PC-3 (cell line): ENCODE data around the gene ZNF750. TPM values are rescaled to one million over a fixed set of nuclear protein-coding genes. Genes with fewer than 3 reads are reported as not detected.

Source experiments
- ATAC-seq: fragments of 200-7000 bp; cut with Tn5 transposase; 2 replicates; pipeline ENCODE4 v1.9.1; 2020; ENCODE audit warnings: mild to moderate bottlenecking, moderate library complexity
- BruUV-seq: library from RNA; stranded (reverse); fragments of 400-500 nt; replicated peaks from 2 replicates; lab custom pipeline; 2021; lab: Mats Ljungman, UMichigan
- CTCF ChIA-PET: fragments of 300-600 bp; sonication (Branson Sonifier 250); formaldehyde crosslinking; loops from one replicate; lab custom pipeline; 2022; ENCODE audit warnings: antibody characterized with exemption; lab: Charles Lee
- POLR2A ChIA-PET: fragments of 300-600 bp; sonication (Branson Sonifier 250); formaldehyde crosslinking; loops from one replicate; lab custom pipeline; 2022; ENCODE audit warnings: antibody characterized with exemption; ENCODE audit not compliant: unreplicated experiment; lab: Charles Lee
- DNase-seq: peaks from one replicate; pipeline ENCODE4 v3.0.0-alpha.2; 2015
- H2AFZ ChIP-seq: fragments of 300-600 bp; sonication (generic); 2 replicates; pipeline ENCODE4 v1.6.0; 2016; ENCODE audit warnings: antibody characterized with exemption, low read length
- H3F3A ChIP-seq: fragments of 300-600 bp; sonication (generic); one replicate; pipeline ENCODE4 v1.6.0; 2017; ENCODE audit warnings: antibody characterized with exemption, low read length, control low read depth, mild to moderate bottlenecking; ENCODE audit not compliant: unreplicated experiment
- H3K27ac ChIP-seq: fragments of 300-600 bp; sonication (generic); 2 replicates; pipeline ENCODE4 v1.5.1; 2016; ENCODE audit warnings: mild to moderate bottlenecking, low read length
- H3K27me3 ChIP-seq: fragments of 300-600 bp; sonication (generic); 2 replicates; pipeline ENCODE4 v1.6.1; 2016; ENCODE audit warnings: low read length, mixed read lengths
- H3K36me3 ChIP-seq: fragments of 300-600 bp; sonication (generic); 2 replicates; pipeline ENCODE4 v1.6.1; 2016; ENCODE audit warnings: low read depth, mixed run types, low read length, mixed read lengths
- H3K4me1 ChIP-seq: fragments of 300-600 bp; sonication (generic); 2 replicates; pipeline ENCODE4 v1.5.1; 2016; ENCODE audit warnings: low read length; ENCODE audit not compliant: insufficient read depth
- H3K4me2 ChIP-seq: fragments of 300-600 bp; sonication (generic); 2 replicates; pipeline ENCODE4 v1.6.0; 2016; ENCODE audit warnings: low read length
- H3K4me3 ChIP-seq: fragments of 300-600 bp; sonication (generic); 2 replicates; pipeline ENCODE4 v1.5.1; 2016; ENCODE audit warnings: mild to moderate bottlenecking, low read length, mixed read lengths
- H3K79me2 ChIP-seq: fragments of 300-600 bp; sonication (generic); 2 replicates; pipeline ENCODE4 v1.6.1; 2017; ENCODE audit warnings: low read length, mixed read lengths
- H3K9ac ChIP-seq: fragments of 300-600 bp; sonication (generic); 2 replicates; pipeline ENCODE4 v1.6.0; 2016; ENCODE audit warnings: mild to moderate bottlenecking, low read length
- H3K9me2 ChIP-seq: fragments of 300-600 bp; sonication (generic); replicated peaks from 2 replicates; pipeline ENCODE4 v1.6.1; 2016; ENCODE audit warnings: mixed run types, low read length, mixed read lengths
- H3K9me3 ChIP-seq: fragments of 300-600 bp; sonication (generic); 2 replicates; pipeline ENCODE4 v1.6.1; 2016; ENCODE audit warnings: low read length, mixed read lengths
- H4K20me1 ChIP-seq: fragments of 300-600 bp; sonication (generic); 2 replicates; pipeline ENCODE4 v1.6.1; 2016; ENCODE audit warnings: low read length, mixed read lengths
- EZH2 ChIP-seq: fragments of 300-600 bp; sonication (generic); IDR thresholded peaks from one replicate; pipeline ENCODE4 v1.6.1; 2017; ENCODE audit warnings: antibody characterized with exemption, mild to moderate bottlenecking, low read length; ENCODE audit not compliant: unreplicated experiment
- EZH2phosphoT487 ChIP-seq: fragments of 300-600 bp; sonication (generic); IDR thresholded peaks from 2 replicates; pipeline ENCODE4 v1.6.1; 2018; ENCODE audit warnings: mild to moderate bottlenecking, antibody characterized with exemption, low read length, borderline replicate concordance
- intact Hi-C: fragments of 100-400 bp; cut with micrococcal nuclease; formaldehyde crosslinking; loops from 2 replicates; pipeline ENCODE4 v1.9.0; 2023
- total RNA-seq: library from RNA; depleted of rRNA; stranded (reverse); fragments of >200 nt; gene quantifications from 2 replicates; pipeline ENCODE4 v1.2.3, GENCODE V29; 2014
- TF ChIP-seq, protein P1 (sequence below): fragments of 300-600 bp; sonication (generic); conservative IDR thresholded peaks from 2 replicates; pipeline ENCODE4 v1.5.1; 2017; ENCODE audit warnings: antibody characterized with exemption, low read depth, mild to moderate bottlenecking, low read length

ZNF750 gene
- total RNA-seq, 1 experiment from 2014 or later: not detected

GRCh38 chr17:82874011-82874835 is 34.4 kb upstream of the ZNF750 start:
- Histone ChIP-seq H3K4me3 (no peak overlapping the region), H3F3A (no peaks in the 10 kb centered on the region), H3K9me2 (no peaks in the 10 kb centered on the region), H2AFZ (no peak overlapping the region), H3K9ac (peak overlapping the region; percentile 21; the same call in 1 of the 2 replicates), H3K4me1 (peaks cover 27% of the 10 kb centered on the region), H3K27ac (peak overlapping the region; percentile 58), H3K36me3 (no peaks in the 10 kb centered on the region; the same call in 1 of the 2 replicates), H3K79me2 (peaks cover 4% of the 10 kb centered on the region; the same call in 1 of the 2 replicates), H3K9me3 (no peaks in the 10 kb centered on the region), H3K27me3 (no peaks in the 10 kb centered on the region), H3K4me2 (peak overlapping the region; percentile 35; the same call in 1 of the 2 replicates), H4K20me1 (no peaks in the 10 kb centered on the region)
- intact Hi-C loops: no loop called here
- TF ChIP-seq, protein P1, sequence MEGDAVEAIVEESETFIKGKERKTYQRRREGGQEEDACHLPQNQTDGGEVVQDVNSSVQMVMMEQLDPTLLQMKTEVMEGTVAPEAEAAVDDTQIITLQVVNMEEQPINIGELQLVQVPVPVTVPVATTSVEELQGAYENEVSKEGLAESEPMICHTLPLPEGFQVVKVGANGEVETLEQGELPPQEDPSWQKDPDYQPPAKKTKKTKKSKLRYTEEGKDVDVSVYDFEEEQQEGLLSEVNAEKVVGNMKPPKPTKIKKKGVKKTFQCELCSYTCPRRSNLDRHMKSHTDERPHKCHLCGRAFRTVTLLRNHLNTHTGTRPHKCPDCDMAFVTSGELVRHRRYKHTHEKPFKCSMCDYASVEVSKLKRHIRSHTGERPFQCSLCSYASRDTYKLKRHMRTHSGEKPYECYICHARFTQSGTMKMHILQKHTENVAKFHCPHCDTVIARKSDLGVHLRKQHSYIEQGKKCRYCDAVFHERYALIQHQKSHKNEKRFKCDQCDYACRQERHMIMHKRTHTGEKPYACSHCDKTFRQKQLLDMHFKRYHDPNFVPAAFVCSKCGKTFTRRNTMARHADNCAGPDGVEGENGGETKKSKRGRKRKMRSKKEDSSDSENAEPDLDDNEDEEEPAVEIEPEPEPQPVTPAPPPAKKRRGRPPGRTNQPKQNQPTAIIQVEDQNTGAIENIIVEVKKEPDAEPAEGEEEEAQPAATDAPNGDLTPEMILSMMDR: no peak
- TF ChIP-seq EZH2 (no peak), EZH2phosphoT487 (no peak)
- ATAC-seq (no peak), DNase-seq (peak; percentile 77)
- ChIA-PET POLR2A (no interaction called here), CTCF (no interaction called here)
- no TSS peak for BruUV-seq

- no peaks in the 10 kb centered on the region for H3F3A ChIP-seq
- ChIA-PET CTCF (no interaction called here), POLR2A (no interaction called here)
- H3K9me2 ChIP-seq: no peaks in the 10 kb centered on the region
- DNase-seq (no peak), ATAC-seq (no peak)
- intact Hi-C loops: no loop called here
- peaks cover 4% of the 10 kb centered on the region; the same call in 1 of the 2 replicates for H3K79me2 ChIP-seq
- BruUV-seq: no TSS peak
- H3K4me3 ChIP-seq: no peak overlapping the region
- TF ChIP-seq, protein P1: no peak
- TF ChIP-seq EZH2phosphoT487: no peak
- no peak for TF ChIP-seq EZH2
- H4K20me1 ChIP-seq: no peaks in the 10 kb centered on the region
- H3K9me3 ChIP-seq: no peaks in the 10 kb centered on the region
- H3K27ac ChIP-seq: no peak overlapping the region
- no peak overlapping the region for H3K4me2 ChIP-seq
- H3K9ac ChIP-seq: no peak overlapping the region
- H3K36me3 ChIP-seq: no peaks in the 10 kb centered on the region; the same call in 1 of the 2 replicates
- H3K4me1 ChIP-seq: peaks cover 27% of the 10 kb centered on the region
- H2AFZ ChIP-seq: no peak overlapping the region
- H3K27me3 ChIP-seq: no peaks in the 10 kb centered on the region
Measured at GRCh38 chr17:82873521-82873920, 33.7 kb upstream of the ZNF750 start.
